Measurements from ENCODE around the gene ENPEP.
"Not testable (repeated sequence)": the region's sequence is repeated elsewhere in the genome, so short reads cannot be mapped to it uniquely, and the experiment has no call there.

ENPEP gene, protein sequence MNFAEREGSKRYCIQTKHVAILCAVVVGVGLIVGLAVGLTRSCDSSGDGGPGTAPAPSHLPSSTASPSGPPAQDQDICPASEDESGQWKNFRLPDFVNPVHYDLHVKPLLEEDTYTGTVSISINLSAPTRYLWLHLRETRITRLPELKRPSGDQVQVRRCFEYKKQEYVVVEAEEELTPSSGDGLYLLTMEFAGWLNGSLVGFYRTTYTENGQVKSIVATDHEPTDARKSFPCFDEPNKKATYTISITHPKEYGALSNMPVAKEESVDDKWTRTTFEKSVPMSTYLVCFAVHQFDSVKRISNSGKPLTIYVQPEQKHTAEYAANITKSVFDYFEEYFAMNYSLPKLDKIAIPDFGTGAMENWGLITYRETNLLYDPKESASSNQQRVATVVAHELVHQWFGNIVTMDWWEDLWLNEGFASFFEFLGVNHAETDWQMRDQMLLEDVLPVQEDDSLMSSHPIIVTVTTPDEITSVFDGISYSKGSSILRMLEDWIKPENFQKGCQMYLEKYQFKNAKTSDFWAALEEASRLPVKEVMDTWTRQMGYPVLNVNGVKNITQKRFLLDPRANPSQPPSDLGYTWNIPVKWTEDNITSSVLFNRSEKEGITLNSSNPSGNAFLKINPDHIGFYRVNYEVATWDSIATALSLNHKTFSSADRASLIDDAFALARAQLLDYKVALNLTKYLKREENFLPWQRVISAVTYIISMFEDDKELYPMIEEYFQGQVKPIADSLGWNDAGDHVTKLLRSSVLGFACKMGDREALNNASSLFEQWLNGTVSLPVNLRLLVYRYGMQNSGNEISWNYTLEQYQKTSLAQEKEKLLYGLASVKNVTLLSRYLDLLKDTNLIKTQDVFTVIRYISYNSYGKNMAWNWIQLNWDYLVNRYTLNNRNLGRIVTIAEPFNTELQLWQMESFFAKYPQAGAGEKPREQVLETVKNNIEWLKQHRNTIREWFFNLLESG

DNA sequence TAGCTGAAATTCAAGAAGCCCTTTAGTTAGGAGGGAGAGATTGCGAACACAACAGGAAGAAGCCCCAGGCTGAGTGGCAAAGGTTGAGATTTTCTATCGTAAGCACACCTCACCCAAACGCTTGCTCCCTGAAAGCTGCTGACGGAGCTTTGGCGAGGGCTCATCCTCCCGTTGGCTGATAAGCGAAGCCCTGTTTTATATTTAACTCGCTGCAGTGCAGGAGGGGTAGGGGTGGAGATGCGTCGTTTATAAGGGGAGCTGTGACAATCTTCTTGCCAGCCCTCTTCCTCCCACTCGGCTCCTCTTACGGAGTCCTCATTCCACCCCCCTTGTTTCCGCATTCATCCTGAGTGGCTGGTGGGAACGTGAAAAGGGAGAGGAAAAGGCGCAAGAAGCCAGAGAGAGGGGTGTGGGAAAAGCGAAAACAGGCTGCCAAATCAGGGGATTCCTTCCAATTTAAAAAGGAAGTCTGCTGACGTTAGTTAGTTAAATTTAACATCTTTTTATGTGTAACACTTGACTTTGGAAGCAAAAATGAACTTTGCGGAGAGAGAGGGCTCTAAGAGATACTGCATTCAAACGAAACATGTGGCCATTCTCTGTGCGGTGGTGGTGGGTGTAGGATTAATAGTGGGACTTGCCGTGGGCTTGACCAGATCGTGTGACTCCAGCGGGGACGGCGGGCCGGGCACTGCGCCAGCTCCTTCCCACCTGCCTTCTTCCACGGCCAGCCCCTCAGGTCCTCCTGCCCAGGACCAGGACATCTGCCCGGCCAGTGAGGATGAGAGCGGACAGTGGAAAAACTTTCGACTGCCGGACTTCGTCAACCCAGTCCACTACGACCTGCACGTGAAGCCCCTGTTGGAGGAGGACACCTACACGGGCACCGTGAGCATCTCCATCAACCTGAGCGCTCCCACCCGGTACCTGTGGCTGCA lies at the start of gene ENPEP:
Gene ENPEP, plus strand, starts transcription at position 275 of the 938 bp plus-strand sequence. Its CDS starts 260 bp downstream, at position 535.
- peak; percentile 61 for DNase-seq

DNA sequence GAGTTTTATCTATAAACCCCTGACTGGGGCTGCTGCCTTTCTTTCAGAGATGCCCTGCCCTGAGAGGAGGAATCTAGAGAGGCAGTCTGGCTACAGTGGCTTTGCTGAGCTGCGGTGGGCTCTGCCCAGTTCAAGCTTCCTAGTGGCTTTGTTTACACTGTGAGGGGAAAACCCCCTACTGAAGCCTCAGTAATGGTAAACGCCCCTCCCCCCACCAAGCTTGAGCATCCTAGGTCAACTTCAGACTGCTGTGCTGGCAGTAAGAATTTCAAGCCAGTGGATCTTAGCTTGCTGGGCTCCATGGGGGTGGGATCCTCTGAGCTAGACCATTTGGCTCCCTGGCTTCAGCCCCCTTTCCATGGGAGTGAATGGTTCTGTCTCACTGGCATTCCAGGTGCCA lies 44.1 kb upstream of the ENPEP start:
- not testable (repeated sequence) for DNase-seq

DNA sequence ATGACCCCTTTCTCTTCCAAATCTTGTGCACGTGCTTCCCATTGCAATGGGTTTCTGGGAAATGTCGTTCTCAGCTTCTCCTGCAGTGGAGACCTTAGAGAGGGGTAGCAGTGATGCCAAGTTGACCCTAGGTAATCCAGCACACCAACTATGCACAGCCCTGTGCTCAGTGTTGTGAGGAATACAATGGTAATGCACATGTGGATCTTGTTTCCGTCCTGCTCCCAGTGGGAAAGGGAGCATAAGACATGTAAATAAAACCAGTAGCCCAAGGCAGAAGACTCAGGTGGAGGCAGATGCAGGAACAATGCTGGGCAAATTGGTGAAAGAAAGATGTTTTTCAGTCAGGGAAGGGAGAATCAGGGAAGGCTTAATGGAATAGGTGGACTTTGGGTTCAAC lies 38.7 kb upstream of the ENPEP start:
- DNase-seq: not testable (repeated sequence)

DNA sequence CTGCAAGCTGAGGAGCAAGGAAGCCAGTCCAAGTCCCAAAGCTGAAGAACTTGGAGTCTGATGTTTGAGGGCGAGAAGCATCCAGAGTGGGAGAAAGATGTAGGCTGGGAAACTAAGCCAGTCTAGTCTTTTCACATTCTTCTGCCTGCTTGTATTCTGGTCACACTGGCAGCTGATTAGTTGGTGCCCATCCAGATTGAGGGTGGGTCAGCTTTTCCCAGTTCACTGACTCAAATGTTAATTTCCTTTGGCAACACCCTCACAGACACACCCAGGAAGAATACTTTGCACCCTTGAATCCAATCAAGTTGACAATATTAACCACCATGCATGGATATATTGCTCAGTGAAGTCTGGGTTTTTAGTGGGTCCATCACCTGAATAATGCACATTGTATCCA lies 36.7 kb upstream of the ENPEP start:
- DNase-seq: not testable (repeated sequence)

DNA sequence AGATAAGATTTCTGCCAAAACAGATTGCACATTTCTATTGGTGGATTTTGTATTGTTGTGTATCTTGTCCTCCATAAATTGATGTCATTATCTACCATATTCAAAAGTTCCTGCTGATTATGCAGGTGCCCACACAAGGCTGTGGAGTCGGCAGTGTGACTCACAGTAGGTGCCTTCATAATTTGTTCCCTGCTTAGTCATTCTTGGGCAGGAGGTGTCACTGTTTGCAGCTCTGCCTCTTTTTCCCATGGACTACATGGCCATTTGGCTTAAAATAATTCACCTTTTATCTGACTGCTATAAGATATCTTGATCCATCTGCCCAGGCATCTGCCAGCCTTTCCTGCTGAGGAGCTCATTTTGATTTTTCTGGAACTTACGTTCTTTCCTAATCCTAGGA lies 33.6 kb upstream of the ENPEP start:
- no peak for DNase-seq

DNA sequence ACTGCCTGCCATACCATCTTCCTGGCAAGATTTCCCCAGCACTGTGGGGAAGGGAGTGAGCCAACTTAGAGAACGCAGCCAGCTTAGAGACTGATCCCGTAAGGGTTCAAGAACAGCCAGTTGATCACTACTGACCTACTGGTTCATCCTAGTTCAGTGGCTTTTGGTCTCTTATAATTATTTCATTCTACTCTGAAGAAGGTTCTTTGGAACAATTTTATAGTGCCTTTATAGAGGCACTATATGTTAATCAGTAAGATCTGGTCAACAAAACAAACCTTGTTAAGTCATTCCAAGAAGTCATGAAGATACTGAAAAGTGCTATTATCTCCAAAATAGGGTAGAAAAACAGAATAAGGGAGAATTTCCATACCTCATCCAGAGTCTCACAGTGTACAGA lies 33.2 kb upstream of the ENPEP start:
- DNase-seq: no peak

DNA sequence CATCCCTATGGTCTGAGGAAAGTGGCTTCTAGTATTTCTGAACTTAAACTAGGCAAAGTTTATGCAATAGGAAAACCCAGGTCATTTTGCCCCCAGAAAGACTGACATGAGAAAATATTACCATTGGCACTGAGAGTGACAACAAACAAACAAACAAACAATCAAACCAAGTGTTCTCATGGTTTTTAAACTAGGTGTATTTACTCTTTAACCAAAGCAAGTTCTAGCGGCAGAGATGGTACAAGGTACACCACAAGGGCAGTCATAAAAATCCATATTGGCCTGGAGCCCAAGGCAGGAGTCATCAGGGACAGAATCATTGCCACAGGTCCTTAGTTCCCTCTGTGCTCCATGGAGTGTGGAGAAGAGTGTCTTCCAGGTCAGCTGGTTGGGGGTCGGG lies 26.0 kb upstream of the ENPEP start:
- no peak for DNase-seq

DNA sequence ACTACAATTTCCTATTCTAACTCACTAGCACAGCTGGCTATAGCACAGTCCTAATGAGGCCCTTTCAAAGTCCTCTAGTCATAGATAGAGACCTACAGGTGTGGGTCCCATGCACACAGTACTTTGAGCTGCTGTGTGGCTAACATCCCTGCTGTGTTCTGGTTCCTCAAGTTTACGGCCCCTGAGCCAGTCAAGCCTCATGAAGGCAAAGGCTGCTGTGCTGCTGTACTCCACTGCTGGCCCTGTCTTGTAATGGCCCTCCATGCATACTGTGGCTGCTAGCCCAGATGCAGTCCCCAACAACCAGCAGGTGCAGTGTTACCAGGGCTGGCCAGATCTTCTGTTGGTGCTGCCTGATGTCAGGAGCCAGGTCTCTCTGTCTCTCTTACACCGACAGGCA lies 23.4 kb upstream of the ENPEP start:
- peak; percentile 59 for DNase-seq

DNA sequence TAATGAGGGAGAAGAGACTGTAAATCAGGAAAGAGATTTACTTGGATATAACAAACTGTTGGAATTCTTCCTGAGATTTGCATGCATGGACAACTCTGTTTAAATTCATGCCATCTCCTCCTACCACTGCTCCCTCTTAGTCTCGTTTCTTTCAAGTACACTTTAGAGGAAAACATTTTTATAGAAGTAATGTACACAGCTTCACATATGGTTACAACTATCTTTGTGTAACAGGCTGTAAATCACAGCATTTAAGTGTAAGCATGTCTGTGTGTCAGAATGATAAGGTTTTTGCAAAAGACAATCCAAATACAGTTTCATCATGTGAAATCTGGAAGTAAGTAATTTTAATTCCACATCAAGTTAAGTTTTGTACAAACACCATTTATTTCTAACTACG lies 21.5 kb upstream of the ENPEP start:
- no peak for DNase-seq

DNA sequence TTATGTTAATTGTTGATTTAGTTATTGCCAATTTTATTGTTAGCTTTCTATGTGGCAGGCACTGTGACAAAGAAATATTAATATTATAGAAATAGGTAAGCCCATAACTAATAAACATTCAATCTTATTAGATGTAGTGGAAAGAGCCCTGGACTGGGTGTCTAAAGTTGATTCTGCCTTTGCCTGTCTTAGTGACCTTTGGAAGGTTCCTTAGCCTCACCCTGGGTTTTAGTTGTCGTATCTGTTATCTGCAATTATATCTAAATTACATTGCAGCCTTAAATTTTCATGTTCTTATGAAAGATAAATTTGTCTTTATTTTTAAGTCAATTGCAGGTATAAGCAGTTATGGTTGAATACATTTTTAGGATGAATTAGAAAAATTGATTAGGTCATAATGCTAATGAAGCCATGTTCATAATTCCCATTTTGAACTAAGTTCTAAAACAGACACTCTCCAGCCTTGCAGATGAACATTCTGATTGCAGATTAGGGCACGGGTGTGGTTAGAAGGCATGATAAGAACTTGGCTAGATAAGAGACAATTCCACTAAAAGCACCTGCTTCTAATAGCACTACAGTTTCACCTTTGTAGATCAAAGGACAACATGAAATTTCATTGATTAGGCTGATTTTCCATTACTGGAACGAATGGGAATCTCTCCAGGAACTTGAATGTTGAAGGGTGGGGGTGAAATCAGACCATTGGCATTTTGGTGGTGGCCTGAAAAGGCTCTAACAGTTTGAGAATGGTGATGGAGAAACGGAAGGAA lies 17.3 kb upstream of the ENPEP start:
- DNase-seq: no peak

DNA sequence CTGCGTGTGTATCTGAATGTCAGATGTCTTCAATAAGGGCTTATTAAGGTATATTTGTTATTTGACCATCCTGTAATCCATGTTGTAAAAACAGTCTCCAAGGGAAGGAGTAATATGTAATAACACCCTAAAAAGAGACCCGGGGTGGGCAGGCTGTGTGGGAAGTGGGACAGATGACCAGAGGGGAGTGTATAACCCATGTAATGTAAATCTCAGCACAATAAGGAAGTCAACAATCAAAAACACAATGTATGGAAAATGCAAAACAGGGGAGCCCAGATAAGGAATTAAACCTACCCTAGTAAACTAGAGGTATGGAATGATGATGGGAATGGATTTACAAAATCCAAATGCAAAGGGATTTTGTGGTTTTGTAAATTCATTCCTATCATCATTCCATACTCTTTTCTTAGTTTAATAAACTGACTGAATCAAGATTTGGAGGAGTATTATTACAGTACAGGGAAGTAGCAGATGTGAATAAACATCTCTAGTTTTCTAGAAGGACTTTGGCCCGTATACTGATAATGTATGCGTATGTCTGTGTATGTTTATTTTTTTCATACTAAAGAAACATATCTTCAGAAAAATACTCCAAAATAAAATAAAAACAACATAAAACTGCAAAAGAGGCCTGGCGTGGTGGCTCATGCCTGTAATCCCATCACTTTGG lies 15.7 kb upstream of the ENPEP start:
- DNase-seq: no peak

DNA sequence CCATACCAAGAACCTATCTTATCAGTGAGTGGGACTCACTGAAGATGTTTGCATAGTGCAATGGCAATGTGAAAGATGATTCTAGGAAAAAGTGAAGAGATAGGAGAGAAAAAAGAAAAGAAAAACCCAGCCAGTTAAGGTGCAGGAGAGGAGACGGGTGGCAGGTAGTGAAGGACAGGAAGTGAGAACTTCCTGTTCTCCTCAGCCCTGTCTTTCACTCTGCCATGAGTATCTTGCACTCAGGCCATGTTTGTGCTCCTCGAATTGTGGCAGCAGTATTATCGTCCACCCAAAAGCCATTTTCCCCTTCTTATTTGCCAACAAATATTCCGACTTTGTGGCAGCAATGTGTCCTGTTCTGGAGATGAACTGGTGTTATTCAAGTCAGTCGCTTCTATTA lies 8.6 kb upstream of the ENPEP start:
- no peak for DNase-seq

DNA sequence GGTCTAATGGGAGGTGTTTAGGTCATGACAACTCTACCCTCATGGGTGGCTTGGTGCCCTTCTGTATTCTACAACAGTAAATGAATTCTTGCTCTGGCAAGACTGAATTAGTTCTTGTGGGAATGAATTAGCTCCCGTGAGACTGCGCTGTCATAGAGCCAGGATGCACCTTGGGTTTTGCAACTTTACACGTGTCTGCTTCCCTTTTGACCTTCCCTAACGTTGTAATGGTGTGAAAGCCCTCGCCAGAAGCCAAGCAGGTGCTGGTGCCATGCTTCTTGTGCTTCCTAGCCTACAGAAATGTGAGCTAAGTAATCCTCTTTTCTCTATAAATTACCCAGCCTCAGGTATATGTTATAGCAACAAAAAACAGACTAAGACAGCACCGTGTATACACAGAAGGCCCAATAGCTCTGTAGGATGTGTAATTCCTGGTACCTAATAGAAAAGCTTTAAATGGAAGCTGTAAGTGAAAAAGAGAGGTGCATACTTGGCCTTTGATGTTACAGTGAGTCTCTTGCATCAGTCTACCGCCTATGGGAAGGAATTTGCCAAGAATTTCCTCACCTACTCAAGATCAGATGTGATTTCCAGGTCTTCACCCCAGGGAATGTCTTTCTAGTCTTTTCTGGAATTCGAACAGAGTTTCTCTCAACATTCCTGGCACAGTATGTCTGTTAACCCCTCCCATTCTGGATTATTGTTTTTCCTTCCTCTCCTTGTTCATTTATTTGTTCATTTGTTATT lies 3.2 kb upstream of the ENPEP start:
- DNase-seq: peak; percentile 75

DNA sequence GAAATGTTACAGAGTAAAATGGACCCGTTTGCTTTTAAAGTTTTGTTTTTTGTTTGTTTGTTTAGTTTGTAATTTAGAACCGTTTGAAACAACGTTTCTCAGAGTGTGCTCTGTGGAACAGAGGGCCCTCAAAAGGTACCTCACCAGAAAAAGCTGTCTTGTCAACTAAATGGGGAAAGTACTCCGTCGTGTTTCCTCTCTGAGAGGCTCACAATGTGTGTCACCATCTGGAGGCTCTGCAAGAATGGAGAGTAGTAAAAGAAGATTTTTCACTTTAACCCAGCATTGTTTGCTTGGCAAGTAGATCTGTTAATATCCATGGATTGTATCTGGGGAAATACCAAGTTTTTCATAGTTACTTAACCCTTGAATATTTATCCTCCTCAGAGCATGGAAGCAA lies 1.5 kb upstream of the ENPEP start:
- no peak for DNase-seq

DNA sequence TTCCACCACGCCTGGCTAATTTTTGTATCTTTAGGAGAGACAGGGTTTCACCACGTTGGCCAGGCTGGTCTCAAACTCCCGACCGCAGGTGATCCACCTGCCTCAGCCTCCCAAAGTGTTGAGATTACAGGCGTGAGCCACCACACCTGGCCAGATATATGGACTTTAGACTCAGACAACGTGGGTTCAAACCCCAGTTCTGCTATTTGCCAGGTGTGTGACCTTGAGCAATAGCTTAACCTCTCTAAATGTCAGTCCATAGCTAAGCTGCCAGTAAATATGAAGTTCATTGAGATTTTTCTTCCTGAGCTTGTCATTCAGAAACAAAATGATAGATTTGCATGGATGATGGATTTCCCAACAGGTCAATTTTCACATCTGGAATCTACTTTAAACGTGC lies 875 bp upstream of the ENPEP start:
- DNase-seq: not testable (repeated sequence)

DNA sequence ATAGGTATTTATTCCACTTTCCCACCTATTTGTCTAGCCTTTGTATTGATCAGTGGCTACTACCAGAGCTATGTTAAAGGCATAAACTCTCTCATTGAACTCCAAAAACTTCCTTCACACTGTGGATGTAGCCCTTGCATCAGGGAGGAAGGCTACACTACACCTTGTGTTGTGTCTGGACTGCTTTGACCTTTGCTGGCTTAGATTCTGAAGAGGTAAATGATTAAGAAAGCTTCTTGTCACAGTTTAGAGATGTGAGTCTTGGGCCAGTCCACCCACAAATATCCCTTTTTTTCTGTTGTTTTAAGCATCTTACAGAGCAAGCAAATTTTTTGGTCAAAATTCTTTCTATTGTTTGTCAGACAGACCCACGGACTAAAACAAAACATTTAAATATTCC lies 1.9 kb downstream of the ENPEP start:
- DNase-seq: no peak

DNA sequence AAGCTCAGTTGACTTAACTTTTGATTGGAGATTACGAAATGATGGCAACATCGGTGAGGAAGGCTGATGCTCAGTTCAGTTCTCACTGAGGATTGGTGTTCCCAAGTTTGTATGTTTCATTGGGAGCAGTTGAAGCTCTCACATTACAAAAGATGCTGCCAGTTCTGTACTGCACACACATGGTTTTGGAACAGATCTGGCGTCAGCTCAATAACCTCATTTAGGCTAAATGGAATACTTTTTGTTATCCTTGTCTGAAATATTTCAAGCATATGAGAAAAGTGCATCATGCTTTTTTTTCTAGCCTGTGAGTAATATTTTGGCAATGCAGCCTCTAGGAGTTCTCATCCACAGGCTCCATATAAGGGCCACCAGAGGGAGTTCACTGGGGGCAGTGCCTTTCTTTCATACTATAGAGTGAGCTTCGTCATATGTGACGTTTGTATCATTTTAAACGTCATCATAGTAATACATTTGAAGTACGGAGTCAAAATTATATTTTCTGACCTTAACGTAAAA lies 4.1 kb downstream of the ENPEP start:
- peak; percentile 60 for DNase-seq

DNA sequence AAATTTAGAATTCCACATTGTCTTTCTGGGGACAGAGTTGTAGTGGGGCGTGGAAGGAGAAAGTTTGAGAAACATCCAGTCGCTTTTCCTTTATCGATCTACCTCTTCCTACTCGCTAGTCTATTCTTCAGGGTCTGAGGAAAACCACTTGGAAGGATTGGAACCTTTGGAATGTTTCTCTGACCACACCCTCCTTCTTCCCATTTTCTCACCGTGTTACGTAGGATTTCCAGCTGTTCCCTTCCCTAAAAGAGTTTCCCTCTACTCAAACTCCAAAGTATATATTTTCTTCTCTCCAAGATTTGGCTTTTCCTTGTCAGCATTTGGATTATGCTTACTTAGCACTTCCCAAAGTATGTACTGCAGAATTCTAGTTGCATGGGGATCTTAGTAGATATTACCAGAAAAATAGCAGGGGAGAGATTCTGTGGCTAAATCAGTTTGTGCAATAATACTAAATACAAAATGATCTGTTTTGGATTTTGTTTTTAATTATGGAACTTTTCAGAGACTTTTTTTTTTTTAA lies 4.9 kb downstream of the ENPEP start:
- no peak for DNase-seq

DNA sequence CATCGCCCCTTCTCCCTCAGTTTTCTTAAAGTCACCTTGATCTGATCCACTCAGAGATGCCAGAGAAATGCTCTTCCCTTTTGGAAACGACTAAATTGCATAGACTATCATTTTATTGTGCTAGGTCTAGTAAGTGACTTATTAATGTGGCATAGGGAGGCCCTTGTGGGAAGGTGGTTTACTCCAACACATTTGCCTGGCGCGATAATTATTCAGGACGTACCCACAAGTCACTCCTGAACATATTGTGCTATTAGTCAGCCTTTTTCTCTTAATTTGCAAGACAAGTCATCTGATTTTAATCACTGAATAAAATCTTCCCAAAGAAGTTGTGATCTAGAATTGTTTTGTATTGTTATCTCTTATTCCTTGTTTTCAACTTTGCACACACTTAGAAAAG lies 7.6 kb downstream of the ENPEP start:
- no peak for DNase-seq

DNA sequence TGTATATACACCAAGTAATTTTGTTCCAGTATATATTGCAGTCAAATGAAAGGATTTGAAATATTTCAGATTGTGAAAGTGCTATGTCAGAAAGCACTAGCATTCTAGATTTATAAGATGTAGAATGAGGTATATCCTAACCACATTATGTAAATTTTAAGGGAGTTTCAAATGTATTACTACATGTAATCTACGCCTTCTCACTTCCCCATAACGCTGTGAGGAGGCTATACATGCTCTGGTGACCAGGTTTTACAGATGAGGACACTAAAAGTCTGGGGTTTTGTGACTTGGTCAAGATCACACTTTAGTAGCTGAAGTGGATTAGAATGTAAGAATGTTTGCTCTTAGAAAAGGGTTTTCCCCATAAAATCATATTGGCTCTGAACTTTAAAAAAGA lies 8.1 kb downstream of the ENPEP start:
- no peak for DNase-seq
